Motor neuron (in vitro differentiated cells): ENCODE results near the gene AIRE. TPM values are rescaled to one million over a fixed set of nuclear protein-coding genes. Genes with fewer than 3 reads are reported as not detected.

Source experiments
- ATAC-seq, 8 experiments: fragments of 200-7000 bp; cut with Tn5 transposase; replicated peaks in 6 of 8; 2 replicates each; pipeline ENCODE4 v1.8.0; 2021; ENCODE audit warnings: mild to moderate bottlenecking in 8 of 8, moderate library complexity in 8 of 8
- H3K27ac ChIP-seq, 2 donors: fragments of 250-450 bp; sonication (Bioruptor Pico); 2 replicates each; pipeline ENCODE4 v1.9.0; 2021; ENCODE audit warnings: antibody characterized with exemption in 2 of 2, mild to moderate bottlenecking in 2 of 2, moderate library complexity in 1 of 2
- H3K4me1 ChIP-seq, 2 donors: fragments of 250-450 bp; sonication (Bioruptor Pico); replicated peaks in 1 of 2; 2 replicates each; pipeline ENCODE4 v1.6.1; 2021; ENCODE audit warnings: antibody characterized with exemption in 2 of 2, mild to moderate bottlenecking in 2 of 2, moderate library complexity in 1 of 2
- H3K4me3 ChIP-seq, 5 donors: fragments of 250-450 bp; sonication (Bioruptor Pico); 2 replicates each; pipeline ENCODE4 v1.9.0; 2021; ENCODE audit warnings: antibody characterized with exemption in 5 of 5, mild to moderate bottlenecking in 5 of 5, moderate library complexity in 4 of 5
- WGBS, 10 experiments: fragments of 450-650 bp; shearing (Covaris generic); methylation state at CpG; one replicate each; pipeline ENCODE4 v1.0.0; 2022; 5-methylcytosine and 5-hydroxymethylcytosine counted together
- in situ Hi-C, 9 experiments: fragments of 400-800 bp; cut with MboI; loops; one replicate each; pipeline ENCODE4 v1.15.0; 2021; ENCODE audit warnings: low sequenced_read_pairs in 9 of 9, low pct_unique_long_range_greater_than_20kb in 2 of 9; ENCODE audit not compliant: unreplicated experiment in 9 of 9
- total RNA-seq, 8 experiments: library from RNA; unstranded; fragments of 300-600 nt; gene quantifications; 2 replicates each; pipeline versions ENCODE4 v1.2.3 to v1.2.4, GENCODE V29; 2022

The AIRE gene
- total RNA-seq, 8 experiments from 2014 or later = 0.05 to 0.58 (median 0.21) TPM; not detected in 1

DNA sequence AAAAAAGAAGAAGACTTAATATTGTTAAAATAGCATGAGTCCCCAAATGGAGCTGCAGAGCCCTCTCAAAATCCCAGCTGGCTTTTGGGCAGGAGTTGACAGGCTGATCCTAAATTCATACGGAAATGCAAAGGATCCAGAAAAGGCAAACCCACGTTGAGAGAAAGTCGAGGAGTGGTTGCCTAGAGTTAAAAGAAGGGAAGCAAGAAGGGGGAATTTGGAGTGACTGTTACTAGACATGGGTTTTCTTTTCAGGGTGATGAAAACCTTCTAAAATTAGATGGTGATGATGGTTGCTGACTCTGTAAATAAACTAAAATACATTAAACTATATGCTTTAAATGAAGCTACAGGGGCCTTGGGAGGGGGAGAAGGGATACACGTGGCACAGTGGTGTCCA lies 25.6 kb upstream of the AIRE start:
- in situ Hi-C loops = no loop called here
- ATAC-seq = no peak
- H3K27ac ChIP-seq = no peak overlapping the region
- H3K4me1 ChIP-seq = peaks cover 10% of the 10 kb centered on the region in 2 donors
- 8 to 77% (median 52%) methylated on average over 1 to 4 of the region's 4 CpGs; no CpG with 5 or more reads in 3 of the 10 experiments for WGBS, 10 experiments
- H3K4me3 ChIP-seq = no peak overlapping the region

DNA sequence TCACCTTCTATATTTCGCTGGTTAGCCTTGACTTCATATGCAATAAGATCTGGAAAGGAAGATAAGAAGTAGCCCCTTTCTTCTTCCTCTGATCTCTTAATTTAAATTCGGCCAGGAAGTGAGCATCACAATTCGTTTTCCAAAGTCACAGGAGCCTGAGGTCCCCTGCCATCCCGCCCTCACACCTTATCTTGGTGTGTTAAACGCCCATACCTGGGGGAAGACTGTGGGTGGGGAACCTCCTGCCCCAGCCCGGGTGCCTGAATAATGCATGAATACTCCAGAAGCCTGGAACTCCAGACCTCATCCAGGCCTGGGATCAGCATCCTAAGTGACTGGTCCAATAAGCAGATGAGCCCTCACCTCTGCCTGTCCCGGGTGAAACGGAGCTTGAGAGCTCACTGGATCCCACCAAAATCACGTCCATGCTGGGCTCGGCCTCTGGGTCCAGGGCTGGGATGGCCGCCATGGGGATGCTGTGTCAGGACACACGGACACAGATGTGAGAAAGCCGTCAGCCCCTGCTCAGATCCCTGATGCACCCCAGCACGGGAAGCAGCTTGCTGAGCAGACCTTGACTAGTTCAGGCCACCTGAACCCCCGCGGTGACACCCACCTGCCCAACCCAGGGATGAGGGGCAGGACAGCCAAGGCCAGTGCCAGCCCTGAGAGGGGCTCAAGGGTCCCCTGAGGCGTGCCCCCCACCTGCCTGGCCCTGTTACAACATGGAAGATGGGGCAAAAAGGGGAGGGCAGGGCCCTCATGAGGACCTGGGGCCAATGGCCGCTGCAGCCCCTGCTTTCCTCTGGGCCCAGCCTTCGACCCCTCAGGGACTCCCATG lies 24.7 kb upstream of the AIRE start:
- WGBS, 10 experiments = 20 to 80% (median 57%) methylated on average over 1 to 9 of the region's 19 CpGs; no CpG with 5 or more reads in 4 of the 10 experiments
- Histone ChIP-seq H3K4me1 (peaks cover 10% of the 10 kb centered on the region in 2 donors), H3K4me3 (no peak overlapping the region), H3K27ac (no peak overlapping the region)
- in situ Hi-C loops = no loop called here
- no peak for ATAC-seq

DNA sequence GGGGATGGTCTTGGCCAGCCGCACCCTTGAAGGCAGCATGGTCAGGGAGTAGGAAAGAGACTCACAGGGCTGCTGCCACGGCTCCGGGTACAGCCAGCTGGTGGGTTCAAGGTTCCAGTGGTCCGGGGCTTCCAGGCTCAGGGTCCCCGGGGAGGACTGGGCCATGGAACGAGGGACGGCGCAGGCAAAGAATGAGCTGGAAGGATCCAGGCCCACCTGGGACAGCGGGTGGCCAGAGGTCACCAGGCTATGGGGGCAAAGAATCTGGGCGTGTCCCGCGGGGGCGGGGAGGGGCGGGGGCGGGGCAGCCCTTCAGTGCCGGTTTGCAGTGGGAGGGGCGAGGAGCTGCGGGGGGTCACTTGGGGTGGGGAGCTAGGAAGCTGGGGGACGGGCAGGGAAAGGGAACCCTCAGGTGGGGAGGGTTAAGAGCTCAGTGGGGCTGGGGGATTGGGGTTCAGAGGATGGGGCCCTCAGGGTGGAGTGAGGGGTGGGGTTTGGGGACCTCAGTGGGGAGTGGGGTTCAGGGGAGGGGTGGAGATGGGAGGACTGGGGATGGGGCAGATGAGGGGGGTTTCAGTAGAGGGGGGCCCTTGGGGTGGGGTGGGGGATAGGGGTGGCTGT lies 23.9 kb upstream of the AIRE start, which contains the start of gene DNMT3L:
DNMT3L (minus strand) TSS at position 223 of the 621 bp plus-strand sequence. CDS start 638 bp downstream, outside the sequence.
- Histone ChIP-seq H3K27ac (no peak within 1 kb of the TSS), H3K4me1 (peaks cover 10% of the 10 kb centered on the region in 2 donors), H3K4me3 (no peak within 1 kb of the TSS)
- no peak for ATAC-seq
- WGBS, 10 experiments = no CpG with 5 or more reads among the region's 19 CpGs
- in situ Hi-C loops = no loop called here

DNA sequence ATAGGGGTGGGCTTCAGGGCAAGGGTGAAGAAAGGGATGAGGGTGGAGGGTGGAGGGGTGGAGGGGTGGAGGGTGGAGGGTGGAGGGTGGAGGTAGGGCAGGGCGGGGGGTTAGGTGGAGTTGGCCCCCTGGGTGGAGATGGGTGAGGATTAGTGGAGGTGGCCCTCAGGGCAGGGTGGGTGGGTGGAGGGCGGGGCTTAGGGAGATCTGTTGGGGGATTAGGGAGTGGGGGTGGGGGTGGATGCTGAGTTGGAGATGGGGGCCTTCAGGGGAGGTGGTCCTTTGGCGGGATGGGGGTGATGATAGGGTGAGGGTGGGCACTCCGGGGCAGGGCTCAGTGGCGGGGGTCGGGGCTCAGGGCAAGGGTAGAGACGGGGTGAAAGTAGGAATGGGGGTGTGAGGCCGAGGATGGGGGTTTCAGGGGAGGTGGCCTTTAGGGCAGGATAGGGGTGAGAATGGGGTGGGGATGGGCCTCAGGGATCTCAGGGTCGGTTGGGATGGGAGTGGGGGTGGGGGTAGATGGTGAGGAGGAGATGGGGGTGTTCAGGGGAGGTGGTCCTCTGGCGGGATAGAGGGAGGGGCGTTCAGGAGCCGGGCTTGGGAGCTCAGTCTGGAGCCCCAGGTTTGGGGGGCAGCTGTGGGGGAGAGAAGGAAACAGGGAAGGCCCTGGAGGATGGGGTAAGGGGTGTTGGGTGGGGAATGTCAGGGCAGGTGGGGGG lies 23.2 kb upstream of the AIRE start:
- in situ Hi-C loops = no loop called here
- H3K4me1 ChIP-seq = peaks cover 10% of the 10 kb centered on the region in 2 donors
- H3K27ac ChIP-seq = no peak overlapping the region
- no CpG with 5 or more reads among the region's 12 CpGs for WGBS, 10 experiments
- H3K4me3 ChIP-seq = no peak overlapping the region
- no peak for ATAC-seq

DNA sequence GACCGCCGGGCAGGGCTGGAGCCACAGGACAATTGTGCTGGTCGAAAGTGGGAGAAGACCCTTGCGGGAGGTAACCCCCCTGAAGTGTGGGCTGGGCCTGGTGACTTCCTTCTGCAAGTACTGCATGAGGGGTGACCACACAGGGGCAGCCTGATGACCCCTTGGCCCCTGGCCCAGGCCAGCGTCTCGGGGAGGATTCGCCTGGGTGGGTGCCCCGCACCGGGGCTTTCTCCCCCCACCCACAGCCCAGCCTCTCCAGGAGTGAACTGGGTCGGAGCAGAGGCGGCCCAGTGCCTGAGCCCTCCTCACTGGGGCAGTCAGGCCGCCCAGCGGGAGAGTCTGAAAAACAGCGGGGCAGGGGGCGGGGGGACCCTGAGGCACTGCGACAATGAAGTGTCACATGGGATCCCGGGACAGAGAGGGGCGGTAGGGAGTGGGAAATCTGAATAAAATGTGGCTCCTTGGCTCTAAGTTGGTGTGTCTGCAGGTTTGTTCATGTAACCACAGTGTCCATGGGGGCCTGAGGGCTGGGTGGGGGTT lies 22.4 kb upstream of the AIRE start:
- H3K27ac ChIP-seq = peak overlapping the region in 1 of 2 donors; percentile 6
- in situ Hi-C loops = no loop called here
- WGBS, 10 experiments = no CpG with 5 or more reads among the region's 18 CpGs
- H3K4me1 ChIP-seq = peaks cover 10% of the 10 kb centered on the region in 2 donors
- H3K4me3 ChIP-seq = no peak overlapping the region
- ATAC-seq = peak; percentile 70 to 96 (median 90)

DNA sequence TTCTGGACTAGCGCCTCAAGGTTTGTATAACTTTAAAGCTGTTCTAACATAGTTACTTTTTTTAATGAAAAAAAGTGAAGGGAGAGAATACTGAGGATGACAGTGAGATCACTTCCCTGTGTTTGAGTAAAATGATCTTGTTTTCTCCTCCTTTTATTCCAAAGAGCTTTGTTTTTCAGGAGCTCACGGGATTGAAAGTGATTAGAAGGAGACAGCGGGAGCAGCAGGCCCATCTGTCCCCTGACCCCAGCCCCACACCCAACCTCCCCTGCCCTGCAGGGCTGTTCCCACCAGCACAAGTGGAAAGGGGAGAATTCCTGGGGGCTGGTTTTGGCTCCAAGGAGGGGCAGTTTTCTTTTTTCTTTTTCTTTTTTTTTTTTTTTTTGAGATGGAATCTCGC lies 21.9 kb upstream of the AIRE start:
- no peak overlapping the region for H3K4me3 ChIP-seq
- in situ Hi-C loops = no loop called here
- H3K27ac ChIP-seq = no peak overlapping the region
- 50 to 100% (median 90%) methylated on average over 1 to 2 of the region's 4 CpGs; no CpG with 5 or more reads in 6 of the 10 experiments for WGBS, 10 experiments
- ATAC-seq = peak in 3 of 8 experiments; percentile 34 to 64 (median 64)
- H3K4me1 ChIP-seq = peaks cover 10% of the 10 kb centered on the region in 2 donors

DNA sequence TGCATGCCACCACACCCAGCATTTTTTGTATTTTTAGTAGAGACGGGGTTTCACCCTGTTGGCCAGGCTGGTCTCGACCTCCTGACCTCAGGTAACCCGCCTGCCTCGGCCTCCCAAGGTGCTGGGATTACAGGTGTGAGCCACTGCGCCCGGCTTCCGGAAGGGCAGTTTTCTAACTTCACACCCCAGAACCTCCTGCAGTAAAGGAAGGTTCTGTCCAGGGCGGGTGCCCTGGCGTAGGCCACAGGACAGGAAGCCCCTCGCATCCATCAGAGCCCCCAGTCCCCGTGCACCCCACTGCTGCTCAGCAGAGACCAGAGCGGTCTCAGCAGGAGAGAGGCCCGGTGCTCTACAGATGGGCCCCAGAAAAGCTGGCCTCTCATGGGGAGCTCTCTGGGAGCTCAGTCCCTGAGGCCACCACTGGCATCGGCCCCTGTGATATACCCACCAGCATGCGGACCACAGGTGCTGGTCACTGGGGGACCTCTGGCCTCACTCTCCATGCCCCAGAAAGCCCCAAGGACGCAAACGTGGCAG lies 19.9 kb upstream of the AIRE start:
- in situ Hi-C loops = no loop called here

DNA sequence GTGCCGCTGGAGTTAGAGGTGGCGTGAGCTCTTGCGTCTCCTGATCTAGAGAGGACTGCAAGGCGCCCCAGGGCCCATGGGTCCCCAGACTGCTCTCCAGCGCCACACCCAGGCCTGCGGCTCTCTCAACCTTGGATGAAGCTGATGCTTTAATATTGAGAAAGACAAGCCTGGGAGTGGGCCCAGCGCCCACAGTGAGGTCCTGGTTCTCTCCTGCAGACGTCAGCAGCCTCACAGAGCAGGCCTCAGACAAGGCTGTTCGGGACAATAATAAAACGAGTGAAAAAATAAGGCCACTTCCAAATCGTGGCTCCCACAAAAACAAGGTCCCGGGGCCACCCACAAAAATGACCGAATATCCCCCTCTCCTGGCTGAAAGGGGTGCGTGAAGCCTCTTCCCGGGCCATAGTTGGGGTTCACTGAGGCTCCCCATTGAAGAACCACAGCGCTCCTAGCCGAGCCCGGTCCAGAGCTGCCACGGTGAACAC lies 18.0 kb upstream of the AIRE start:
- H3K4me1 ChIP-seq = peaks cover 10% of the 10 kb centered on the region in 2 donors
- no peak overlapping the region for H3K4me3 ChIP-seq
- in situ Hi-C loops = no loop called here
- 50 to 90% (median 78%) methylated on average over 2 to 8 of the region's 19 CpGs; no CpG with 5 or more reads in 3 of the 10 experiments for WGBS, 10 experiments
- ATAC-seq = no peak
- no peak overlapping the region for H3K27ac ChIP-seq

More for the DNA sequence above, 19.9 kb upstream of the AIRE start:
- WGBS, 10 experiments = 37 to 100% (median 90%) methylated on average over 1 to 8 of the region's 17 CpGs; no CpG with 5 or more reads in 2 of the 10 experiments
- no peak for ATAC-seq
- Histone ChIP-seq H3K4me1 (peaks cover 10% of the 10 kb centered on the region in 2 donors), H3K27ac (no peak overlapping the region), H3K4me3 (no peak overlapping the region)

DNA sequence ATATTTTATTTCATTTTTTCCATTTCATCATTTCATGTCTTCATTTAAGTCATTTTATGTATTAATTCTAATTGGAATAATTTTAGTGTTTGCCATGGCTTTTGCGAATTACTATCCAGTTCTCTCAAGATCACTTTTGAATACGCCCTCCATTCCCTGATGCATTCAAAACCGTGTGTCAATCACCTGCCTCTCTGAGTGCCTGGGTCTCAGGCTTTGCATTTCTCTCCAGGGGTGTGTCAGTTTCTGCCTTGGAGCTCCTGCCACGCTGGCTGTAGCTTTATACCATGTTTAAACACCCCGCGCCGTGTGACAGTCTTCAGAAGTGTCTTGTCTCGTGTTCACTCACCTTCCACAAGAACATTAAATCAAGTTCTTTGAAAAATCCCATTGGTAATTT lies 16.6 kb upstream of the AIRE start:
- Histone ChIP-seq H3K4me3 (no peak overlapping the region), H3K27ac (no peak overlapping the region), H3K4me1 (no peaks in the 10 kb centered on the region)
- in situ Hi-C loops = no loop called here
- ATAC-seq = no peak
- WGBS, 10 experiments = 42 to 70% (median 64%) methylated on average over 2 to 8 of the region's 8 CpGs; no CpG with 5 or more reads in 1 of the 10 experiments

DNA sequence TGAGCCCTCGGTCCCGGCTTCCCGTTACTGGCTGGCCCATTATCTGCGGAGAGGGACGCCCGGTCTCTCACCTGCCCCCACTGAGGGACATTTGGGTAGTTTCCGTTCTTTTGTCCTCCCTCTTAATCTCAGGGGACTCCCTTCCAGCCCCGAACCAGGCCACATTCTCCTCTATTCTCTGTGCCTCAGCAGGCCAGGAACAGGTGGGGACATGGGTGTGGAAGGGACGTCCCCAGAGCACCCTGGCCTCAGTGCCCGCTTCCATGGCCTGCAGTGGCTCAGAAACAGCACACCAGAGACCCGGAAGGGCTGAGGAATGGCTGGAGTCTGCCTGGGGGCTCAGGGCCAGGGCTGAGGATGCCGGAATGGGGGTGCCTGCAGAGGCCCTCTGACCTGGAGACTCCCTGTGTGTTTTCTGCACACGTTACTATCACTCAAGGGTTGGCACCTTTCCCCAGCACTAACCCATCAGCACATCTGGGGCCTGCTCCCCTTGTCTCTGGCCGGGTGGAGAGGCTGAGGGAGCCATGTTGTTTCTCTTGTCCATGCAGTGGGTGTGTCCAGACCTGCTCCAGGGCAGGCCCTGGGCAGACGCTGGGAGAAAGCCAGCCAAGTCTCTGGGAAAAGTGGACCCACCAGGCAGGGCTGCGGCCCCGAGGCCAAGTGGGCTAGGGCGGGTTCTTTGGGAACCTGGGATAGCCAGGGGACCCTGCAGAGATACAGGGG lies 14.0 kb upstream of the AIRE start:
- in situ Hi-C loops = no loop called here

DNA sequence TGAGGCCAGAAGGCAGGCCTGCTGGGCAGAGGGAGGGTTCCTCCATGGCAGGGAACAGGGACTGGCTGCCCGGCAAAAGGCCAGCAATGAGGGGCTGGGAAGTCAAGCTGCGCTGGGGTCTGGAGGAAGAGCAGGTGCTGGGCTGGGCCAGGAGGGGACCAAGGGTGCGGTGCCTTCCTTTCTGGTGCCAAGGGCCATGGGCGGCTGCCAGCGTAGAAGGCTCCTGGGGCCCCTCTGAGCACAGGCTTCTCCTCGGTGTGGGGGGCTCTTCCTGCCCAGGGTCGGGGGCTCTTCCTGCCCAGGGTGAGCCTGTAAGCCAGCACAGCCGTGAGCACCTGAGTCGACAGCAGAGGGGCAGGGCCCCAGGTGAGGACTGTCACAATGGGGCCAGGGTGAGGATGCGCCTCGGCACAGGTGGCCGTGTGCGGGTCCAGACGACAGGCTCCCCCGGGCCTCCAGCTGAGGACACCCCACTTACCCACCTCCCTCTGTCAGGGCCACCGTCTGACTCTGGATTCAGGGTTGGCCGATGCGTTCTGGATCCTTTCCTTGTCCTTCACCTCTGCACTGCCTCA lies 13.3 kb upstream of the AIRE start:
- no peak overlapping the region for H3K4me3 ChIP-seq

More for the DNA sequence above, 14.0 kb upstream of the AIRE start:
- no peak overlapping the region for H3K4me3 ChIP-seq
- WGBS, 10 experiments = 0 to 100% (median 73%) methylated on average over 1 to 5 of the region's 18 CpGs; no CpG with 5 or more reads in 3 of the 10 experiments
- no peak overlapping the region for H3K27ac ChIP-seq
- H3K4me1 ChIP-seq = no peaks in the 10 kb centered on the region
- ATAC-seq = peak in 2 of 8 experiments; percentile 56 to 66

More for the DNA sequence above, 13.3 kb upstream of the AIRE start:
- WGBS, 10 experiments = 65 to 85% (median 73%) methylated on average over 1 to 13 of the region's 18 CpGs; no CpG with 5 or more reads in 5 of the 10 experiments
- Histone ChIP-seq H3K4me1 (no peaks in the 10 kb centered on the region), H3K27ac (no peak overlapping the region)
- no peak for ATAC-seq
- in situ Hi-C loops = no loop called here
